NCI-H146 treated with DMSO at 0.1 percent for 48 hours (cell line): ENCODE results near the gene CMTM1.
"Not testable (repeated sequence)": the region's sequence is repeated elsewhere in the genome, so short reads cannot be mapped to it uniquely, and the experiment has no call there.

ENCODE experiments used
- DNase-seq: peaks from one replicate; lab custom pipeline; 2025; ENCODE audit not compliant: unreplicated experiment; lab: John Stamatoyannopoulos, UW

Gene CMTM1

DNA sequence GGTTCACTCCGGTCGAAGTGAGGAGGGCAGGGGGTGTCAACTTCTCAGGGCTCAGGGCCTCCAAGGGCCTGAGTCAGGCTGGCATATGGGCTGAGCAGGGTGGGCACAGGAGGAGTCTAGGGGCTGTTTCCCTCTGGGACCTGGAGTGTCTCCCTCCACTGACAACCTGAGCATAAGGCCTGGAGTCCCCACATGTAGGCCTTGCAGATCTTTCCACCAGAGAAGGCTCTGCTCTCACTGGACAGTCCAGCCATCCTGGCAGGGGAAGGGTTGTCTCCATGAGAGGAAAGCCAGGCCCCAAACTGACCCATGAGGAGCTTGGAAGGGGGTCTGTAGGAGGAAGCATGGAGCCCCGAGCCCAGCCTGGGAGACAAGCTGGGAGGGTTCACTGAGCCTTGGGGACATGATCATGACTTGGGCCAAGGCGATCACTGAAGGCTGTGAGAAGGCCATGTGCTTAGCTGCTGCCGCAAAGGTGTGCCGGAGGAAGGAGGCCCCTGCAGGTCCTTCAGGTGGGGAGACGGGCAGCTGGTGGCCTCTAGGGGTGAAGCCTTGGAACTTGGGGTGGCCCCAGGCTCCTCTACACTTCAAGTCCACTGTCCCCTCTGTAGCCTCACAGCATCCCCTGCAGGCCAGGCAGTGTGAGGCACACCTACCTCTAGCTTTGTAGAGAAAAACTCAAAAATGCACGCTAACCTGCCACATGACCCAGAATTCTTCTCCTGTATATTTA, 22.9 kb downstream of the CMTM1 start:
- DNase-seq, result no peak

DNA sequence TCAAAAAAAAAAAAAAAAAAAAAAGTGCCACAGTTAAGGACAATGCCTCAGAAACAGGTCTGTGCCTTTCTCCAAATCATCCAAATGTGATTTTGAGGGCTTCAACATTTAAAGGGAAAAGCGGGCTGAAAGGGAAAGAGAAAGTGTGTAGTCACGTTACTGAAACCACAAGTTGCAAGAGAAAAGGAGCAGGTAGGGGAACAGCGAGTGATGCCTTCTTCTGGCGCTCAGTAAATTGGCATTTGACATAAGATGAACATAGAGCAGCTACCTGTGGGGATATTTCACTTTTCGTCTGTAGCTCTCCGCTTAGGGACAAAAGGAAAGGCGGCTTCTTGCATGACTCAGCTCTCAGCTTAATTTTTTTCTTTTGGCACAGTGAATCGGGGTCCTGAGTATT, 24.1 kb downstream of the CMTM1 start:
- DNase-seq, result no peak

- DNase-seq, result no peak
Observed at GRCh38 chr16:66591018-66591417, 24.8 kb downstream of the CMTM1 start.

GRCh38 chr16:66592241-66592640, 26.0 kb downstream of the CMTM1 start:
- no peak for DNase-seq

DNA sequence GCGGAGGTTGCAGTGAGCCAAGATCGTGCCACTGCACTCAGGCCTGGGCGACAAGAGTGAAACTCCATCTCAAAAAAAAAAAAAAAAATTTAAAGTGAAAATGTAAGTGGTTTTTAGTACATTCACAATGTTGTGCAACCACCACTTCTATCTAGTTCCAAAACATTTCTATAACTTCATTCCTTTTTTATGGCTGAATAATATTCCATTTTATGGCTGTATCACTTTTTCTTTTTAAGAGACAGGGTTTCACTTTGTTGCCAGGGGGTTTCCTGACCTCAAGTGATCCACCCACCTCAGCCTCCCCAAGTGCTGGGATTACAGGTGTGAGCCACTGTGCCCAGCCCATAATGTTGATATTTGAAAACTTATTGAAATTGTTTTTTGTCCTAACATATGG, 26.6 kb downstream of the CMTM1 start:
- DNase-seq, result no peak

GRCh38 chr16:66594739-66595138, 28.5 kb downstream of the CMTM1 start:
- no peak for DNase-seq

GRCh38 chr16:66596559-66596958, 30.3 kb downstream of the CMTM1 start:
- not testable (repeated sequence) for DNase-seq

DNA sequence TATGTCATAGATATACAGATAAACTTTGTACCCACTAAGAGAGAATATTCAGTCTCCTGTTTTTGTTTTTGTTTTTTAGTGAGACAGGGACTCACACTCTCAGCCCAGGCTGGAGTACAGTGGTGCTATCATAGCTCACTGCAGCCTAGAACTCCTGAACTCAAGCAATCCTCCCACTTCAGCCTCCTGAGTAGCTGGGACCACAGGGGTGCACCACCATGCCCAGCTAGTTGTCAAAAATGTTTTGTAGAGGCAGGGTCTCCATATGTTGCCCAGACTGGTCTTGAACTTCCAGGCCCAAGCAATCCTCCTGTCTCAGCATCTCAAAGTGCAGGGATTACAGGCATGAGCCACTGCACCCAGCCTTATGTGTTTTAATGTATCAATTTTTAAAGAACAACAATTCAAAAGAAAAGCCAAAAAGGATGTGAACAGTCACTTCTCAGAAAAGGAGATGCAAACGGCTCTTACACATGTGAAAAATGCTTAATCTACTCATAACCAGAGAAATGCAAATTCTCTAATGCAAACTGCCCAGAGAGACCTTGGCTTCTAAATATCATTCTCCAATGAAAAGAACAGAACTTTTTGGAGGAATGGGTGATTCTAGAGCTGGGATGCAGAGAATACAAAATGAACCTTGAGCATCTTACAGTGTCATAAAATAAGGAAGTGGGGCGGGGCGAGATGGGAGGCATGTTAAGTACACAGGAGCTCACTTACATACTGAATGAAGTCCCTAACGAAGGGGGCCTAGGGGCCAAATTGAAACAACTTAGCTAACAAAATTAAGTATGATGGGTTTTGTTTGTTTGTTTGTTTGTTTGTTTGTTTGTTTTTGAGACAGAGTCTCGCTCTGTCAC, 31.0 kb downstream of the CMTM1 start:
- no peak for DNase-seq

GRCh38 chr16:66598111-66598510, 31.9 kb downstream of the CMTM1 start:
- DNase-seq, result no peak

GRCh38 chr16:66599726-66600125, 33.5 kb downstream of the CMTM1 start:
- no peak for DNase-seq

- DNase-seq, result no peak
Observed at GRCh38 chr16:66600477-66600876, 34.2 kb downstream of the CMTM1 start.

DNA sequence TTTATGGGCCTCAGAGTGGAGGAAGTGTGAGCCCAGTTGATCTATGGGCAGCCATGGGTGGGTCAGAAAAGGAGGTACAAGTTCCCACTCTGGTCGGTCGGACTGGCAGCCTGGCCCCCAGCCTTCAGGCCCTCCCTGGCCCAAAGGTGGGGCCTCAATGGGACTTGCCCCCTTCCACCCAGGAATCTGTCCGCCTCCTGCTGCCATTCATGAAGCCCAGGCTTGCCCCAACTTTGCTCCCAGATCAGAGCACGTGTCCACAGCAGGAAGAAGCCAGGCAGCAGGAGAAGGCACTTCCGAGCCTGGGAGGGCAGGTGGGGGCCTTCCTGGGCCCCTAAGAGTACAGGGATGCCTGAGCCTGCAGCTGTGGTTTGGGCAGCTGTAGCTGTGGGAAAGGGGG, 35.2 kb downstream of the CMTM1 start:
- no peak for DNase-seq

- peak; percentile 24 for DNase-seq
Observed at GRCh38 chr16:66603537-66604375, 37.5 kb downstream of the CMTM1 start.

GRCh38 chr16:66604376-66605176, 38.3 kb downstream of the CMTM1 start, which contains the start of gene CMTM3:
Gene CMTM3, plus strand, starts transcription at chr16:66604704. Its CDS starts 102 bp downstream, at chr16:66604806.
- DNase-seq, result peak; percentile 23

DNA sequence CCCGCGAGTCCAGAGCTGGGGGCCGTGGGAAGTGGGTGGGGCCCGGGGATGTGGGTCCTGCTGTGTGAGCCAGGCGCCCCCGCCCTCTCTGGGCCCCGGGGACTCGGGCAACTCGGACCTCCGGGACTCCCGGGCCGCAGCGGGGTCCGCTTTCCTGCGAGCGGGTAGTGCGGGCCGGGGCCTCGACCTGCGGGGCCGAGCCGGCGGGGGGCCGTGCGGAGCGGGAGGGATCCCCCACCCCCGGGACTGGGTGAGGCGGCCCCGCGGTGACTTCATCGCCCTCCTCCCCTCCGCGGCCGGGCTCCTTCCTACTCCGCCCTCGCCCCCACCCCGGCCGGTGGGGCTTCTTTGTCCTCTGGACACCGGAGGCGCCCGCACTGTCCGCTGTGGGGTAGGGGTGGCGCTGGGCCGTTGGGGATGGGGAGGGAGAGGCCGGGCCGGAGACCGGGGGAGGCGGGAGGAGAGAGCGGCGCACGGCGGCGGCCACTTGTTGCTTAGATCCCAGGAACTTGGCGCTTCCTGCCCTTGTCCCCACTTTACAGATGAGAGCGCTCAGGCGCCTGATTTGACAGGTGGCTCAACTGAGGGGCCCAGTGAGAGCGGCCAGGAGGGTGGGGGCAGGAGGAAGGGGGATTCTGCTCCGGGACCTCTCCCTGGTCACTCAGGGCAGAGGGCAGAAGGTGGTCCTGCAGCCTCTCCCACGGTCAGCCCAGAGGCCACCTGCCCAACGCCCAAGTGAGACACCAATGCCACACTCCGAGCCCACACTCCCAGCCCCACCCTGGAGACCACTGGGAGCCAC, 39.1 kb downstream of the CMTM1 start:
- no peak for DNase-seq

- DNase-seq, result no peak
Observed at GRCh38 chr16:66605979-66606751, 39.9 kb downstream of the CMTM1 start.

DNA sequence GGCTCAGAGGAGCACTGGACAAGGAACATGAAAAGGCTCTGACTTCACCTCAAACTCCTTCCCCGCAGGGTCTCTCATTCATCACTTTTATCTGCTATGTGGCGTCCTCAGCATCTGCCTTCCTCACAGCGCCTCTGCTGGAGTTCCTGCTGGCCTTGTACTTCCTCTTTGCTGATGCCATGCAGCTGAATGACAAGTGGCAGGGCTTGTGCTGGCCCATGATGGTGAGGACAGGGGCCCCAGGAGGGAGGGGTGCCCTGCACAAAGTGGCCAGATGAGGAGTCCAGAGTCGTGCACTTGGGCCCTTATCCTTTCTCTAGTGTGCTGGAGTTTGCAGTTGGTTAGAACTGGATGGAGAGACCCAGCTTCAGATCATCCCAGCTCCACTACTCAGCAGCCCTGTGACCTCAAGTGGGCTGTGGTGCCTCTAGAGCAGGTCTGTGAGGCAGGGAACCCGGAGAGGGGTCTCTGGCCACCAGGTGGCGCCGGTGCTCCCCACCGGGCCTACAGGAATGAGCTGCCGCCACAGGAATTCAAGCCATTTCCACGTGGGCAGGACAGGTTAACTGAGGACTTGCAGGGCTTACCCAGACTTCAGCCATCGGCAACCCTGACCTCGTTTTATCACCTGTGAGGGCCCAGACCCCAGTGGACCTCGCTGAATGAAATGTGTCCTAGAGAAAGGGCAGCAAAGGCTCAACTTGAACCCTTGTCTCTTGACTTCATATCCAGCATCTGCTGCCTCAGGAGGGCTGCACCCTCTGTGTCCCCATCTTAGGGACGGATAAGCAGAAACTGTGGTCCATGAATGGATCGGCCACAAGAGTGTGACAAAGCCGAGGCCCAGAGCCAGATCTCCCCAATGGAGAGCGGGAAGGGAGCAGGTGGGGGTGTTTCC, 42.3 kb downstream of the CMTM1 start:
- peak; percentile 17 for DNase-seq

DNA sequence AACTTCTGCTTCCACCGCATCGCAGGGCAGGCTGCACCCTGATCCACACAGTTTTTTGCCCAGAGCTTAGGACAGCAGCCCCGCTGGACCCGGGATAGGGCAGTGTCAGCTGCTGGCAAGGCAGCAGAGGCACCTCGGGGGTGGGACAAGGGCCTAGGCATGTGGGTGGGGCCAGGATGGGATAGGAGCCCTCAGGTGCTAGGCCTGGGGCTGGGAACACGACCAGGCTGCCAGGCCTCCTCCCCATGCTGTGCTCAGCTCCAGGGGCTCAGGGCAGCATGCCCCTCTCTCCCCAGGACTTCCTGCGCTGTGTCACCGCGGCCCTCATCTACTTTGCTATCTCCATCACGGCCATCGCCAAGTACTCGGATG, 42.9 kb downstream of the CMTM1 start:
- DNase-seq, result no peak
